GM23248 (cell line): ENCODE data around the gene TFPT.

ENCODE experiments used
- EZH2 ChIP-seq: fragments of 200-600 bp; sonication (generic); IDR thresholded peaks from 2 replicates; pipeline ENCODE4 v1.6.1; 2018; ENCODE audit warnings: antibody characterized with exemption, mild to moderate bottlenecking; ENCODE audit not compliant: insufficient read depth, poor library complexity, severe bottlenecking
- EZH2phosphoT487 ChIP-seq: fragments of 200-600 bp; sonication (generic); IDR thresholded peaks from 2 replicates; pipeline ENCODE4 v1.6.1; 2018; ENCODE audit warnings: antibody characterized with exemption, moderate library complexity, mild to moderate bottlenecking, low read depth; ENCODE audit not compliant: insufficient read depth

DNA sequence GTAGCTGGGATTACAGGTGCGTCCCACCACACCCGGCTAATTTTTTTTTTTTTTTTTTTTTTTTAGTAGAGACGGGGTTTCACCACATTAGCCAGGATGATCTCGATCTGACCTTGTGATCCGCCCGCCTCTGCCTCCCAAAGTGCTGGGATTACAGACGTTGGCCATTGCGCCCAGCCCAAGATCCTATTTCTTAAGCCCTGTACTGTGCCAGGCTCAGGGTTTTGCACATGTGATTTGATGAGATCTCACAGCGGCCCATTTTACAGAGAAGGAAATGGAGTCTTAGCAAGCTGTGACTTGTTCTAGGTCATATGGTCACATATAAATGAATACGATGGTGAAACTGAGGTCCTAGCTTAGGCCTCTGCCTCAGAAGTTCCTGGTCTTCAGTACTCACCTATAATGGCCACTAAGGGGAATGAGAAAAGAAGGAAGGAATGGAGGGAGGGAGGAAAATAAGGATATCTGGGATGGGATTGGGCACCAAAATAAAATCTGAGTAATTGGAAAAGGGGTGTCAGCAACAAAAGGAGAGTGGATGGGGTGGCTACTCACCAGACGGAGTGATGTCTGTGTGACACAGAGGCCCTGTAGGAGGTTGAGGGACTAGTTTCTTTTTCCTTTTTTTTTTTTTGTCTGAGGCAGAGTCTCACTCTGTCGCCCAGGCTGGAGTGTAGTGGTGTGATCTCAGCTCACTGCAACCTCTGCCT lies 16.1 kb downstream of the TFPT start:
- no peak for TF ChIP-seq EZH2phosphoT487
- TF ChIP-seq EZH2: no peak
